ENCODE measurements around the gene GPX4.

DNA sequence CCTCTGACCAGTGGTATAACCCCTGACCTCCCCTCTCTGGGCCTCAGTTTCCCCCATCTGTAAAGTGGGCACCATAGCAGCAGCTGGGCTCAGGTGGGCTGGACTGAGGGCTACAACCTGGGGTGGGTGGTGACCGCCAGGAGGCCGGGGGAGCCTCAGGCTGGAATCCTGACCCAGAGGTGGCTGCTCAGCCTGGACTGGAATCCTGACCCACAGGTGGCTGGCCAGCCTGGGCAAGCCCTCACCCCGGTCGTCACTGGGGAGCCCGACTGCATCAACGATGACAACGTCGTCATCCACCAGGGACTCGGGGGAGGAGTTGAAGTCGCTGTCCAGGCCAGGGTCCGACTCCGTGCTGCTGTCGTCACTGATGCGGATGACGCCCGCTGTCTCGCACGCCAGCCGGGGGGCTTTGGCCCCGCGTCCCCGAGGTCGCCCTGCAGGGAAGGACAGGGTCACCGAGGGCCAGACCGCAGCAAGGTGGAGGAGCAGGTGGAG is 10.2 kb downstream of the GPX4 start:
- TF ChIP-seq, protein P1, sequence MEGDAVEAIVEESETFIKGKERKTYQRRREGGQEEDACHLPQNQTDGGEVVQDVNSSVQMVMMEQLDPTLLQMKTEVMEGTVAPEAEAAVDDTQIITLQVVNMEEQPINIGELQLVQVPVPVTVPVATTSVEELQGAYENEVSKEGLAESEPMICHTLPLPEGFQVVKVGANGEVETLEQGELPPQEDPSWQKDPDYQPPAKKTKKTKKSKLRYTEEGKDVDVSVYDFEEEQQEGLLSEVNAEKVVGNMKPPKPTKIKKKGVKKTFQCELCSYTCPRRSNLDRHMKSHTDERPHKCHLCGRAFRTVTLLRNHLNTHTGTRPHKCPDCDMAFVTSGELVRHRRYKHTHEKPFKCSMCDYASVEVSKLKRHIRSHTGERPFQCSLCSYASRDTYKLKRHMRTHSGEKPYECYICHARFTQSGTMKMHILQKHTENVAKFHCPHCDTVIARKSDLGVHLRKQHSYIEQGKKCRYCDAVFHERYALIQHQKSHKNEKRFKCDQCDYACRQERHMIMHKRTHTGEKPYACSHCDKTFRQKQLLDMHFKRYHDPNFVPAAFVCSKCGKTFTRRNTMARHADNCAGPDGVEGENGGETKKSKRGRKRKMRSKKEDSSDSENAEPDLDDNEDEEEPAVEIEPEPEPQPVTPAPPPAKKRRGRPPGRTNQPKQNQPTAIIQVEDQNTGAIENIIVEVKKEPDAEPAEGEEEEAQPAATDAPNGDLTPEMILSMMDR (IDR thresholded peaks at IDR 0.05 in 4 of 5, conservative IDR thresholded peaks at IDR 0.05 in 1 of 5) = no peak
- TF ChIP-seq POLR2A (IDR thresholded peaks at IDR 0.05) = no peak
